GM21619 (cell line): ENCODE data around the gene SEPTIN11.
A peak's percentile ranks its signal among the peaks of the same experiment; 100 is the strongest.

ENCODE experiments used
- ATAC-seq: cut with Tn5 transposase; IDR thresholded peaks from one replicate; pipeline ENCODE4 v1.9.1; 2021; ENCODE audit not compliant: unreplicated experiment

SEPTIN11 gene

DNA sequence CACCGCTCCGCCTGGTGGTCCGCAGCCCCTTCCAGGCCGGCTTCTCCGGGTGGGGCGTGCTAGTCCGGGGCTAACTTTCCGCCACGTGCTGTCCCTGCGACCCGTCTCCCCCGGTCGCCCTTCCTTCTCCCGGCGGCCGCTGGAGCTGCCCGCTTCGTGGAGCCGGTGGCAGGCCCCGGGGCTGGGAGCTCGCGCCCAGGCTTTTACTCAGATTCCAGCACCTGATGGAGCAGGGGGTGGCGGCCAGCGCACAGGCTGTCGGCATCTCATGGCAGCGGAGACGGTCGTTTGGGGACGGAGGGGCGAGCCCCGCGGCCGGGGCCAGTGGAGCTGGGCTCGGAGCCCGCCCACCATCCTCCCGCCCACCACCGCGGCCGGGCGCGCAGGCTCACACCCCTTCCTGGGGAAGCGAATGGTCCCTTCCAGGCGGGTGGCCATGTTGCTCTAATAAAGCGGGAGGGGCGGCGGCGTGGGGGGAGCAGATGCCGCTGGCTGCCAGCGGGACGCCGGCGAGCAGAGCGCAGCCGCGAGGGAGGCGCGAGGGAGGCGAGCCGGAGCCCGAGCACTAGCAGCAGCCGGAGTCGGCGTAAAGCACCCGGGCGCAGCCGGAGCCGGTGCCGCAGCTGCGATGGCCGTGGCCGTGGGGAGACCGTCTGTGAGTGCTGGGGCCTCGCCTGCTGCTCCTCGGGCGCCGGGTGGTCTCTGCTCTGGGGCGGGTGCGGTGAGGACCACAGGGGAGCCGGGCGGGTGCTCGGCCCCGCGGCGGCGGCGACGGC is at the start of gene SEPTIN11:
TSS of gene SEPTIN11 (plus strand) at position 477 of the 776 bp plus-strand sequence. CDS start at position 629, 152 bp downstream.
- ATAC-seq, result peak; percentile 69

DNA sequence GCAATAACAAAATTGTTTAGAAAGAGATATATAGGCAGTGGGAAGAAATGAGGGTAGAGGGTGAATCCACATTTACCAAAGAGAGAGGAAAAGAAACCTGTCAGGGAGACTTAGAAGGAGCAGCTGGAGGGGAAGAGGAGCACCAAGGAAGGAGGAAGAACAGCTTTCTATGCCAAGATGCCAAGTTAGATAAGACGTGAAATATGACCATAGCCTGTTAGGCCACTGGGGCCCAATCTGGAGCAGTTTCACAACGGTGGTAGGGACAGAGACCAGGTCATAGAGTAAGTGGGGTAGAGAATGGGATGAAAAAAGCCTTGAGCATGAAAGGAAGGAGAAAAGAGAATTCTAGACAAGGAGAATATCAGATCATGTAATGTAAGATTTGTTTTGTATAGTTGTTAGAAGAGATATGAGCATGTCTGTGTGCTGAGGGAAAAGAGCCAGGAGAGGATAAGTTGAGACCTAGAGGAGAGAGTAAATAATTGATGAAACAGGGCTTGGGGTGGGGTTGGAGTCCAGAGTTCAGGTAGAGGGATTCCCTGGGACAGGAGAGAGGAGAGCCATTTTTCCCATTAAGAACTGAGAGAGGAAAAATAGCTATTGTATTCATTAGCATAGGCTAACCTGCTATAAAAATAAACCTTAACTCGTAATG is 47.2 kb upstream of the SEPTIN11 start:
- no peak for ATAC-seq

GRCh38 chr4:76904646-76905190 is 44.8 kb upstream of the SEPTIN11 start:
- ATAC-seq, result no peak

DNA sequence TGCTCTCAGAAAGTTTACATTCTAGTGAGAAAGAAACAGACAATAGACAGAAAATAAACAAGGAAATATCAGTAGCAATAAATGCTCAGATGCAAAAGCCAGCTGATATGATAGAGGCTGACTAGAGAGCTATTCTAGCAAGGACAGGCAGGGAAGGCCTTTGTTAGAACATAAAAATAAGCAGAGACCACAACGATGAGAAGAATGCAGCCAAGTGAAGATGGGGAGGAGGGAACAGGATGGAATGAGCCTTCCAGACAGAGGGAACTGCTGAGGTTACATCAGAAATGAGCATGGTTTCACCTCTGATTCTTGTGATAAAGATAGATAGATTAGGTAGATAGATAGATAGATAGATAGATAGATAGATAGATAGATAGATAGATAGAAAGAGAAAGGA is 44.0 kb upstream of the SEPTIN11 start:
- no peak for ATAC-seq

DNA sequence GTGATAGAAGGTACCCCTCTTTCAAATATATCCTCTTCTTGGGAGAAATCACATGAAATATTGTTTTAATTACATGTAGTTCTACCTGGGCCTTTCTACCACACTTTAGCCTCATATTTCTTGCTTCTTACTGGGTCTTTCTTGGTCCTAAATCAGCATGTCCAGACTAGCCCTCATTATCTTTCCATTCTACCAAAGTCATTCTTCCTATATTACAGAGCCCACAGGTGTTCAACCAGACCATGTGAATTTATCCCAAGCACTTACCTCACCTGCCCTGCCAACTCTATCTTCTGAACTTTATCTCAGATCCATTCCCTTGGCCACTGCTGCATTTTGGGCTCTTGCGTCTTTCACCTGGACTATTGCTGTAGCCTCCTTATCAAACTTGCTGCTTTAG is 39.8 kb upstream of the SEPTIN11 start:
- no peak for ATAC-seq

GRCh38 chr4:76920715-76921114 is 28.8 kb upstream of the SEPTIN11 start:
- ATAC-seq, result no peak

- no peak for ATAC-seq
Measured at GRCh38 chr4:76923619-76924357, 25.8 kb upstream of the SEPTIN11 start.

GRCh38 chr4:76926841-76927240 is 22.7 kb upstream of the SEPTIN11 start:
- ATAC-seq, result no peak

GRCh38 chr4:76930685-76931084 is 18.9 kb upstream of the SEPTIN11 start:
- no peak for ATAC-seq

DNA sequence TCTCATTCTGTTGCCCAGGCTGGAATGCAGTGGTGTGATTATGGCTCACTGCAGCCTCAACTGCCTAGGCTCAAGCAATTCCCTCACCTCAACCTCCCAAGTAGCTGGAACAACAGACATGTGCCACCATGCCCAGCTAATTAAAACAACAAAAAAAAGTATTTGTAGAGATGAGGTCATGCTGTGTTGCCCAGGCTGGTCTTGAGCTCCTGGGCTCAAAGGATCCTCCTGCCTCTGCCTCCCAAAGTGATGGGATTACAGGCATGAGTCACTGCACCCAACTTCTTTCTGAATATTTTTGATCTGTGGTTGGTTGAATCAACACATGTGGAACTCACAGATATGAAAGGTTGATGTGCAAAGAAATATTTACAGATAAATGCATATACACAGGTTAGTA is 18.5 kb upstream of the SEPTIN11 start:
- no peak for ATAC-seq

- no peak for ATAC-seq
Measured at GRCh38 chr4:76931576-76932276, 17.8 kb upstream of the SEPTIN11 start.

DNA sequence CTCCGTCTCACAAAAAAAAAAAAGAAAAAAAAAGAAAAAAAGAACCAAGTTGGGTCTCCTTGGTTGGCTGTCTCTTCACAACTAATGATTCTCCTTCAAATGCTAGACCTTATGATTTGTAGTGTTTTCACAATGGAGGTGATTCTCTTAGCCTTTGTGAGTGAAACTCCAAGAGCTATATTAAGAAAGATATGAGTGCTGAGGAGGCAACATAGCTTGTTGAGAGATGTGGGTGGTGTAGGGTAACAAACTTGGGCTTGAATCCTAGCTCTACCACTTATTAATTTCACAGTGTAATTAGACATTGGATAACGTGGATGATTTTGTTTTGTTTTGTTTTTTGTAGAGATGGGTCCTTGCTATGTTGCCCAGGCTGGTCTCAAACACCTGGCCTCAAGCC is 10.4 kb upstream of the SEPTIN11 start:
- ATAC-seq, result no peak

GRCh38 chr4:76943129-76943620 is 6.4 kb upstream of the SEPTIN11 start:
- ATAC-seq, result no peak

DNA sequence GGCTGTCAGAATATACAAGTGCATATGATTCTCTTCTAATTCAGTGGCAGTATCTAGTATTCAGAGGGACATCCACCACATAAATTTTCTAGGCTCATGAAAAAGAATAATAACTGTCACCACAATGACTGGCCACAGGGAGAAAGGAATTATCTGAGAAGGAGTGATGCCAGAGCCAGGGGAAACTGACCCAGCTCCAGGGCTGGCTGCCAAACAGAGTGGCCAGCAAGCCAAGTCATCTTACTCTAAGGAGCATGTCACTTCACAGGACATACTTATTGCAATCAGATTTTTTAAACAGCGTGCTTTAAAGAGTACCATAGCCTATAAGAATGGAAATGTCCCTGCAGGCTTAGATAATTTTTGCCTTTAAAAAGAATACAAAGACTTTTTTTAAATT is 5.8 kb upstream of the SEPTIN11 start:
- ATAC-seq, result no peak

DNA sequence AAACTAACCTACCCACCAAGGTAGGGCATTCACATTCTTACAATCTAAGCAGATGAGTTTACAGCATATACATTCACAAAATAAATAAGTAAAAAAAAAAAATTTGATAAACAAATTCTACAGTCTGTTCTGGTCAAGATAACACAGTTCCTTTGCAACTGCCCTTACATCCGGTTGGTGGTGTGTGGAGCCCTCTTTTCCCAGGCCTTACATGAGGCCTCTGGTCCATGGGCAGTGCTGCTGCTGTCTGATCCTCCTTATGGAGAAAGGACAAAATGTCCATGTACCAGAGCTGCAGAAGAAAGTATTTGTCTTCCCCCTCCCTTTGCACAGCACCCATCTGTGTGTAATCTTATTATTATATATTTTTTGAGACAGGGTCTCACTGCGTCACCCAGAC is 2.2 kb upstream of the SEPTIN11 start:
- ATAC-seq, result no peak

GRCh38 chr4:76948443-76949275 is 893 bp upstream of the SEPTIN11 start:
- peak; percentile 44 for ATAC-seq

DNA sequence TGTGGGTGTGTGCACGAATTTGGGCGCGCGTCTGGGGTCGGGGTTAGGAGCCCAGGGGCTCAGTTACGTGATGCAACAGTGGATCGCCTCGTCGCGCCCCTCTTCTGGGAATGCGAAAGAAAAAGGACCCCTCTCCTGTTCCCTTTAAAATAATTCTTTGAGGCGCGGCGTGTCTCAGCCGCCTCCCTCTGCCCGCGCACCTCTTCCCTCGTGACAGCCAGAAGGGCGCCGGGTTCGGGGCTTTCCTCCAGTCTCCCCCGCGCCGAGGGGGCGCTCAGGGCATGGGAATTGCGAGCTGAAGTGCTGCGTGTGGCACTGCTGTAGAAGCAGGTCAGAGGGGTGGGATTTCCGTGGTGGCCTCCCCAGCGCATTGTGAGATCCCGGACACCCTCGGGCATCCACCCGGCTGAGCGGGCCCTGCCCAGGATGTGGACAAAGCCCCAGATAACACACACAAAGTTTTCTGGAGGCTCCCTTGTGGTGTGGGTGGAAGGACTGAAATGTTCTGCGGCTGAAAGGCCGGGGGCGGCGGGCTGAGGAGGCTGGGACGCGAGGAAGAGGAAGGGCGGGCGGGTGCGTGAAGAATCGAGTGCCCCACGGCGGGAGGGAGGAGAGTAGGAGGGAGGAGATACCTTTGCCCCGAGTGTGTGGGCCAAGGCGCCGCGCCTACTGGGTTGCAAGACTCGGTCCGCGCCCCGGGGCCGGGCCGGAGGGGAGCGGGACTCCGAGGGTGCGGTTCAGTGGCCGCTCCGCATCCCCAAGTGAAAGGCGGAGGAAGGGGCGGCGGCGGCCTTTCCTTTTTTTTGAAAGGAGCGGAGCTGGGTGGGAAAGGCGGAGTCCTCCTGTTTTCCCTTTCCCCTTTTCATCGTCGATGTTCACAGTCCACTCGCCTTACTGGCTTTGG is 752 bp downstream of the SEPTIN11 start:
- ATAC-seq, result peak; percentile 24

DNA sequence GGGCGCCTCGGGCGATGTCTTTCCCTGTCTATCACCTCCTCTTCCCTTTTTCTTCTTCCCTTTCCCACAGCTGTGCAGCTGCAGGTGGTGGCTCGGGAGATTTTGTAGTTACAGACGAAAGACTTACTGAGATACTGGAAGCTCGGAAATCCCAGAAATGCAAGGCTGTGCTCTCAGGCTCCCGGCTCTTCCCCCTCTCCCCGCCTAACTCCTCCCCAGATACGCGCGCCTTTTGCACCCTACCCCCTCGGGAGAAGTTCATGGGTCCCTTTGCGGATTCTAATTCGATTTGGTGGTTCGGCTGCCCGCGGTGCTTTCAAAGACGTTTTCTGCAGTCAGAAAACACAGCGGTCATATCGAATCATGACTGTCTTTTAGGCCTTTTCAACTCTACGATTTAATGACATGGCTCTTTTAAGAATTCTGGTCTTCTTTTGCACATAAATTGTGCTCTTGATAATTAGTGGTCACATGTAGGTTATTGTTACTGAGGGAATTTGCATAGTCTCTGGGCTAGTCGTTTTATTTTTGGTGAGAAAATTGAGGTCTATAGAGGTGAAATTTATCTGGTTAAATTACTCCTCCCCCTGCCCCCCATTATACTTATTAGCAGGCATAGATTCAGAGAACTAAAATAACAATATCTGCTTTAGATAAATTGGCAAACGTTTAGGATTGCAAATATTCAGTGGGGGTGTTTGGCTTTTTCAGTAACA is 1.6 kb downstream of the SEPTIN11 start:
- ATAC-seq, result no peak
